GM19023 (cell line): Measurements from ENCODE around the gene TANC1.
"Not testable (repeated sequence)": the region's sequence is repeated elsewhere in the genome, so short reads cannot be mapped to it uniquely, and the experiment has no call there.

Source experiments
- ATAC-seq: cut with Tn5 transposase; IDR thresholded peaks from one replicate; pipeline ENCODE4 v1.9.1; 2021; ENCODE audit warnings: mild to moderate bottlenecking, moderate library complexity; ENCODE audit not compliant: unreplicated experiment

TANC1 gene

GRCh38 chr2:159082119-159082518 lies 113.7 kb downstream of the TANC1 start:
- ATAC-seq: no peak

- ATAC-seq: no peak
Observed at GRCh38 chr2:159084384-159085370, 116.2 kb downstream of the TANC1 start.

- ATAC-seq: no peak
Observed at GRCh38 chr2:159086342-159086741, 117.9 kb downstream of the TANC1 start.

- no peak for ATAC-seq
Observed at GRCh38 chr2:159086826-159087225, 118.4 kb downstream of the TANC1 start.

- no peak for ATAC-seq
Observed at GRCh38 chr2:159088906-159089305, 120.5 kb downstream of the TANC1 start.

- ATAC-seq: no peak
Observed at GRCh38 chr2:159089543-159089942, 121.1 kb downstream of the TANC1 start.

- ATAC-seq: no peak
Observed at GRCh38 chr2:159090514-159091201, 122.2 kb downstream of the TANC1 start.

- no peak for ATAC-seq
Observed at GRCh38 chr2:159091381-159091780, 122.9 kb downstream of the TANC1 start.

- no peak for ATAC-seq
Observed at GRCh38 chr2:159091976-159092375, 123.5 kb downstream of the TANC1 start.

- ATAC-seq: no peak
Observed at GRCh38 chr2:159093497-159093896, 125.1 kb downstream of the TANC1 start.

GRCh38 chr2:159094173-159094737 lies 125.8 kb downstream of the TANC1 start:
- ATAC-seq: no peak

GRCh38 chr2:159095813-159096212 lies 127.4 kb downstream of the TANC1 start:
- no peak for ATAC-seq

GRCh38 chr2:159096302-159096855 lies 127.9 kb downstream of the TANC1 start:
- ATAC-seq: not testable (repeated sequence)

- no peak for ATAC-seq
Observed at GRCh38 chr2:159096901-159097300, 128.5 kb downstream of the TANC1 start.

GRCh38 chr2:159098361-159098760 lies 129.9 kb downstream of the TANC1 start:
- no peak for ATAC-seq

- no peak for ATAC-seq
Observed at GRCh38 chr2:159098921-159099411, 130.5 kb downstream of the TANC1 start.

GRCh38 chr2:159101755-159102489 lies 133.5 kb downstream of the TANC1 start:
- no peak for ATAC-seq

GRCh38 chr2:159103411-159103810 lies 135.0 kb downstream of the TANC1 start:
- no peak for ATAC-seq

GRCh38 chr2:159106109-159106508 lies 137.7 kb downstream of the TANC1 start:
- no peak for ATAC-seq

- no peak for ATAC-seq
Observed at GRCh38 chr2:159108181-159108893, 139.9 kb downstream of the TANC1 start.
